Trophoblast cell (in vitro differentiated cells and primary cell): Measurements from ENCODE around the gene THEMIS.

Experiments
- DNase-seq, 2 donors: peaks; one replicate each; pipeline ENCODE4 v3.0.0-alpha.2; 2016
- H2AFZ ChIP-seq: 2 replicates; pipeline ENCODE4 v1.6.1; 2013; ENCODE audit warnings: low read length, moderate library complexity, mild to moderate bottlenecking; ENCODE audit not compliant: insufficient read depth, poor library complexity
- H2AK5ac ChIP-seq: 2 replicates; pipeline ENCODE4 v1.6.1; 2013; ENCODE audit warnings: mild to moderate bottlenecking, low read length
- H2BK120ac ChIP-seq: 2 replicates; pipeline ENCODE4 v1.6.1; 2013; ENCODE audit warnings: low read length, mild to moderate bottlenecking, moderate library complexity; ENCODE audit not compliant: insufficient read depth, poor library complexity
- H2BK12ac ChIP-seq: 2 replicates; pipeline ENCODE4 v1.6.1; 2013; ENCODE audit warnings: mild to moderate bottlenecking, low read length, moderate library complexity
- H2BK5ac ChIP-seq: 2 replicates; pipeline ENCODE4 v1.6.1; 2013; ENCODE audit warnings: low read length, low read depth, moderate library complexity, mild to moderate bottlenecking; ENCODE audit not compliant: poor library complexity
- H3K14ac ChIP-seq: 2 replicates; pipeline ENCODE4 v1.6.1; 2013; ENCODE audit warnings: mild to moderate bottlenecking, low read length
- H3K18ac ChIP-seq: 2 replicates; pipeline ENCODE4 v1.6.1; 2013; ENCODE audit warnings: mild to moderate bottlenecking, low read length
- H3K23ac ChIP-seq: 2 replicates; pipeline ENCODE4 v1.6.1; 2013; ENCODE audit warnings: low read length
- H3K27ac ChIP-seq: 2 replicates; pipeline ENCODE4 v1.5.1; 2013; ENCODE audit warnings: low read depth, mild to moderate bottlenecking, inconsistent platforms, low read length, moderate library complexity
- H3K27me3 ChIP-seq: 2 replicates; pipeline ENCODE4 v1.6.1; 2013; ENCODE audit warnings: inconsistent platforms, mild to moderate bottlenecking, low read length, moderate library complexity; ENCODE audit not compliant: insufficient read depth
- H3K36me3 ChIP-seq, 2 experiments: 1 replicate in 1 of 2; 2 replicates in 1 of 2; pipeline ENCODE4 v1.6.1; 2013; ENCODE audit warnings: low read length in 2 of 2, mild to moderate bottlenecking in 2 of 2, moderate library complexity in 1 of 2; ENCODE audit not compliant: insufficient read depth in 2 of 2, control insufficient read depth in 1 of 2
- H3K4ac ChIP-seq: 2 replicates; pipeline ENCODE4 v1.6.1; 2013; ENCODE audit warnings: low read depth, mild to moderate bottlenecking, low read length, moderate library complexity
- H3K4me1 ChIP-seq, 2 experiments: 1 replicate in 1 of 2; 2 replicates in 1 of 2; pipeline ENCODE4 v1.6.1; 2013; ENCODE audit warnings: low read length in 2 of 2, mild to moderate bottlenecking in 2 of 2, moderate library complexity in 1 of 2; ENCODE audit not compliant: insufficient read depth in 2 of 2, control insufficient read depth in 1 of 2
- H3K4me2 ChIP-seq: 2 replicates; pipeline ENCODE4 v1.6.1; 2013; ENCODE audit warnings: inconsistent platforms, mild to moderate bottlenecking, low read length, moderate library complexity
- H3K4me3 ChIP-seq: 2 replicates; pipeline ENCODE4 v1.5.1; 2013; ENCODE audit warnings: mild to moderate bottlenecking, low read depth, low read length, inconsistent platforms
- H3K79me1 ChIP-seq: one replicate; pipeline ENCODE4 v1.6.1; 2013; ENCODE audit warnings: low read length
- H3K79me2 ChIP-seq: 2 replicates; pipeline ENCODE4 v1.6.1; 2013; ENCODE audit warnings: low read length, mild to moderate bottlenecking; ENCODE audit not compliant: control insufficient read depth, insufficient read depth, poor library complexity
- H3K9ac ChIP-seq: 2 replicates; pipeline ENCODE4 v1.6.1; 2013; ENCODE audit warnings: mild to moderate bottlenecking, low read length
- H3K9me3 ChIP-seq: 2 replicates; pipeline ENCODE4 v1.6.1; 2013; ENCODE audit warnings: low read depth, mild to moderate bottlenecking, control low read depth, inconsistent platforms, low read length; ENCODE audit not compliant: insufficient read depth
- H4K12ac ChIP-seq: 2 replicates; pipeline ENCODE4 v1.6.1; 2013; ENCODE audit warnings: low read depth, mild to moderate bottlenecking, low read length, moderate library complexity
- H4K8ac ChIP-seq: 2 replicates; pipeline ENCODE4 v1.6.1; 2013; ENCODE audit warnings: low read depth, mild to moderate bottlenecking, low read length, moderate library complexity
- H4K91ac ChIP-seq: one replicate; pipeline ENCODE4 v1.6.1; 2013; ENCODE audit warnings: low read depth, mild to moderate bottlenecking, low read length, moderate library complexity
- WGBS: extraction: QIAGEN DNeasy Blood & Tissue Kit; methylation state at CpG from one replicate; pipeline ENCODE4 v1.1.7; 2013; ENCODE audit warnings: missing lambda C conversion rate; ENCODE audit not compliant: insufficient read length, insufficient coverage; ENCODE audit errors: extremely low coverage; 5-methylcytosine and 5-hydroxymethylcytosine counted together

The THEMIS gene

DNA sequence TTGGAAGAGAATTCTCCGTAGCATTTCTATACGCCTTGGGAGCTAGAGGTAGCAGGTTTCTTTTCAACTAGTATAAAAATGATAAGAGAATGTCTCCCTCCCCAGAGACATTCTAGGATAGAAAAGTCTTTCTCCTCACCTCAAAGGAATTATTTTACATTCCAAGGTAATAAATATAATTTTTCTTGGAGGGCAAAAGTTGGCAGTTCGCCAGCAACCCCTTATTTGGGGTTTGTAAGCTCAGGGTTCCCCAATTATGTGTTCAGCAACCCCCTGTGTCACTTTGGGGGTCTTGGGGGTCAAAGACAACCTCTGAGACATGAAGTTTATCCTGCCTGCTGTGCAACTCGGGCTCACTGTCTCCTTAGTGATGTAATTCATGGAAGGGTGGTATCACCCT, 58.3 kb downstream of the THEMIS start:
- no peak overlapping the region for H2AK5ac ChIP-seq
- no peaks in the 10 kb centered on the region for H3K36me3 ChIP-seq
- DNase-seq: no peak
- no peak overlapping the region for H3K4me3 ChIP-seq
- H3K79me2 ChIP-seq: no peaks in the 10 kb centered on the region
- H3K9me3 ChIP-seq: no peaks in the 10 kb centered on the region
- H3K79me1 ChIP-seq: no peaks in the 10 kb centered on the region
- no CpG with 5 or more reads among the region's 4 CpGs for WGBS
- H3K4ac ChIP-seq: no peak overlapping the region
- no peaks in the 10 kb centered on the region for H3K4me1 ChIP-seq
- H3K9ac ChIP-seq: no peak overlapping the region
- H3K18ac ChIP-seq: no peak overlapping the region
- H3K23ac ChIP-seq: no peak overlapping the region
- H3K27me3 ChIP-seq: no peaks in the 10 kb centered on the region
- no peak overlapping the region for H3K4me2 ChIP-seq
- no peak overlapping the region for H3K27ac ChIP-seq
- H4K8ac ChIP-seq: no peak overlapping the region
- H2BK120ac ChIP-seq: no peak overlapping the region
- no peak overlapping the region for H2AFZ ChIP-seq
- no peak overlapping the region for H2BK5ac ChIP-seq
- H4K91ac ChIP-seq: no peak overlapping the region
- H4K12ac ChIP-seq: no peak overlapping the region
- H3K14ac ChIP-seq: no peak overlapping the region
- H2BK12ac ChIP-seq: no peak overlapping the region

DNA sequence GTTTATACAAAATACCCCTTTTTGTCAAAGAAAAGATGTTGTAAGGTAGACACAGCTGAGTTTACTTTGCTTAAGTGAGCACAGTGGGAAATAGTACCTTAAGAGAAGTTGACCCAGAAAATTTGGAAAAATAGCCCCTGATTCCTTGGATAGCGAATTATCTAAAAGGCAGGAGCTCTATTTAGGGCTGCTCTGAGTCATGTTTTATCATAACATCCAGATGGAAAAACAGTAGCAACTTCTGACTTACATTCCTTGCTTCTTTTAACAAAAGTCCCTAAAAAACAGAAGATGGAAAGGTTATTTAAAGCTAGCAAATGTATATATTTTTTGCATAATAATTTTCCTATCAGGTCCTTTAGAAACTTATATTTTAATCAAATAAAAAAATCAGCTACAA, 59.0 kb downstream of the THEMIS start:
- no peak overlapping the region for H3K4ac ChIP-seq
- no peak overlapping the region for H3K27ac ChIP-seq
- no peaks in the 10 kb centered on the region for H3K79me1 ChIP-seq
- no peak overlapping the region for H2AFZ ChIP-seq
- H3K4me3 ChIP-seq: no peak overlapping the region
- no peak overlapping the region for H2BK5ac ChIP-seq
- H4K12ac ChIP-seq: no peak overlapping the region
- WGBS: no CpG with 5 or more reads among the region's 1 CpG
- no peaks in the 10 kb centered on the region for H3K79me2 ChIP-seq
- H4K91ac ChIP-seq: no peak overlapping the region
- no peak overlapping the region for H3K18ac ChIP-seq
- no peaks in the 10 kb centered on the region for H3K36me3 ChIP-seq
- no peaks in the 10 kb centered on the region for H3K9me3 ChIP-seq
- no peak overlapping the region for H2BK12ac ChIP-seq
- H3K14ac ChIP-seq: no peak overlapping the region
- DNase-seq: no peak
- no peak overlapping the region for H4K8ac ChIP-seq
- H3K9ac ChIP-seq: no peak overlapping the region
- no peaks in the 10 kb centered on the region for H3K27me3 ChIP-seq
- H3K23ac ChIP-seq: no peak overlapping the region
- H3K4me1 ChIP-seq: no peaks in the 10 kb centered on the region
- no peak overlapping the region for H3K4me2 ChIP-seq
- no peak overlapping the region for H2AK5ac ChIP-seq
- H2BK120ac ChIP-seq: no peak overlapping the region

DNA sequence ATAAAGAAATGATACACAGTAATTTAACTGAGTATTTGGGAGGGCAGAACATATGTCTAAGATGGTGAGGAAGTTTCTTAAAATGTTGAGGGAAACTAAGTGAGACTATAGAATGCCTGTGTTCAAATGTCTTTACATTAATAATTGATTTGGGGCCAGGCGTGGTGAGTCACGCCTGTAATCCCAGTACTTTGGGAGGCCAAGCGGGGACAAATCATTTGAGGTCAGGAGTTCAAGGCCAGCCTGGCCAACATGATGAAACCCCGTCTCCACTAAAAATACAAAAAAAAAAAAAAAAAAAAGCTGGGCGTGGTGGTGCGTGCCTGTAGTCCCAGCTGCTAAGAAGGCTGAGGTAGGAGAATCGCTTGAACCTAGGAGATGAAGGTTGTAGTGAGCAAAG, 66.7 kb downstream of the THEMIS start:
- Histone ChIP-seq H2BK12ac (no peak overlapping the region), H4K8ac (no peak overlapping the region), H3K14ac (no peak overlapping the region), H3K4me3 (no peak overlapping the region), H3K79me2 (no peaks in the 10 kb centered on the region), H3K4me2 (no peak overlapping the region), H2AK5ac (no peak overlapping the region), H4K91ac (no peak overlapping the region), H3K23ac (no peak overlapping the region), H3K18ac (no peak overlapping the region), H2BK5ac (no peak overlapping the region), H4K12ac (no peak overlapping the region), H3K27ac (no peak overlapping the region), H3K36me3 (no peaks in the 10 kb centered on the region), H3K9me3 (no peaks in the 10 kb centered on the region), H3K79me1 (no peaks in the 10 kb centered on the region), H3K9ac (no peak overlapping the region), H2AFZ (no peak overlapping the region), H3K27me3 (no peaks in the 10 kb centered on the region), H3K4ac (no peak overlapping the region), H3K4me1 (no peaks in the 10 kb centered on the region), H2BK120ac (no peak overlapping the region)
- no peak for DNase-seq
- WGBS: no CpG with 5 or more reads among the region's 7 CpGs

DNA sequence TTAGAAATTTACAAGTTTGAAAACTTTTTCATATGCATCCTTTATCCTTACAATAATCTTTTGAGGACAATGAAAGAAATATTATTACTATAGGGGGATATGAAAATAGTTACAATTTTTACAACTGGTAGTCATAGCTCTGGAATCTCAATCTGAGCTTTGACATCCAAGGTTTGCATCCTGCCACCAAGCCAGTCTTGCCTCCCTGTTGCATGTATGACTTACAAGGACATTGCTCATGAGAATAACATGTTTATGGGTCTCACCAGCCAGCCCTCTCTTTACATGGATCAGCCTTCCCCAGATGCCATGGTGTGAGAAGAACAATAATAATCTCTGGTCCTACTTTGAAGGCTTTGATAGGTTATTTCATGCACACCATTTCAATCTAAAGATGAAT, 67.5 kb downstream of the THEMIS start:
- Histone ChIP-seq H4K12ac (no peak overlapping the region), H2BK120ac (no peak overlapping the region), H3K79me1 (no peaks in the 10 kb centered on the region), H3K9me3 (no peaks in the 10 kb centered on the region), H3K4me1 (no peaks in the 10 kb centered on the region), H3K27me3 (no peaks in the 10 kb centered on the region), H3K4me2 (no peak overlapping the region), H3K27ac (no peak overlapping the region), H3K4me3 (no peak overlapping the region), H3K79me2 (no peaks in the 10 kb centered on the region), H2BK5ac (no peak overlapping the region), H3K9ac (no peak overlapping the region), H3K4ac (no peak overlapping the region), H4K91ac (no peak overlapping the region), H3K18ac (no peak overlapping the region), H2AK5ac (no peak overlapping the region), H3K36me3 (no peaks in the 10 kb centered on the region), H2AFZ (no peak overlapping the region), H3K14ac (no peak overlapping the region), H3K23ac (no peak overlapping the region), H2BK12ac (no peak overlapping the region), H4K8ac (no peak overlapping the region)
- DNase-seq: no peak

DNA sequence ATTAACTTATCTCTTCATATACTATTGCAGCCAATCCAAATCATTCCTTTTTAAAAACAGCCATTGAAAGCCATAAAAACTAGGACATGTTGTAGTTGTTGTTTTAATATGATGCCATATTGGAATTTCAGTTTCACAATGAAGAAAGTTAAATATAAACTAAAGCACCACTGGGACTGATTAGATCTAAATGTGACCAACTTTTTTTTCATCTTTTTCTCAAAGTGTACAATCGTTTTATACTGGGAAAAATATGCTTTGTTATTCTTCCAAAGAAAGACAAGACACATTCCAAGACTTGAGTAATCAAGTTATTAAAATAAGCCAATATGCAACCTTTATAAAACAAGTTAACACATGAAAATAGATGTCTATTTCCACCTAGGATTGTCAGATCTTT, 68.5 kb downstream of the THEMIS start:
- DNase-seq: no peak

More for the DNA sequence above, 68.5 kb downstream of the THEMIS start:
- Histone ChIP-seq H2AK5ac (no peak overlapping the region), H3K9ac (no peak overlapping the region), H3K14ac (no peak overlapping the region), H3K79me1 (no peaks in the 10 kb centered on the region), H2BK12ac (no peak overlapping the region), H3K4me1 (no peaks in the 10 kb centered on the region), H3K18ac (no peak overlapping the region), H3K23ac (no peak overlapping the region), H4K8ac (no peak overlapping the region), H3K27me3 (no peaks in the 10 kb centered on the region), H3K36me3 (no peaks in the 10 kb centered on the region), H3K4me3 (no peak overlapping the region), H2AFZ (no peak overlapping the region), H2BK5ac (no peak overlapping the region), H3K4ac (no peak overlapping the region), H3K27ac (no peak overlapping the region), H3K9me3 (no peaks in the 10 kb centered on the region), H4K12ac (no peak overlapping the region), H4K91ac (no peak overlapping the region), H3K79me2 (no peaks in the 10 kb centered on the region), H3K4me2 (no peak overlapping the region), H2BK120ac (no peak overlapping the region)
- no CpG with 5 or more reads among the region's 1 CpG for WGBS
